Forelimb muscle (tissue), 1 donor: Measurements from ENCODE around the gene HOOK2. TPM values are rescaled to one million over a fixed set of nuclear protein-coding genes. Genes with fewer than 3 reads are reported as not detected.
A peak's percentile ranks its signal among the peaks of the same experiment; 100 is the strongest.
"Not testable (repeated sequence)": the region's sequence is repeated elsewhere in the genome, so short reads cannot be mapped to it uniquely, and the experiment has no call there.

Experiments used
- DNase-seq: peaks from one replicate; pipeline ENCODE4 v3.0.0-alpha.2; 2013; ENCODE audit warnings: low read depth
- polyA plus RNA-seq: library from polyadenylated mRNA; unstranded; fragments of 120-200 nt; gene quantifications from one replicate; pipeline ENCODE4 v1.2.1, GENCODE V29; 2013; ENCODE audit not compliant: insufficient read length

Gene HOOK2
- polyA plus RNA-seq, 1 donor, result 30.9 TPM

- no peak for DNase-seq
These were observed 23.1 kb downstream of the HOOK2 start for GRCh38 chr19:12752056-12752781.

GRCh38 chr19:12751635-12752034, 23.7 kb downstream of the HOOK2 start, which contains the start of gene BEST2:
Gene BEST2, plus strand, starts transcription at chr19:12751791. Its CDS starts 802 bp downstream, at chr19:12752593.
- no peak for DNase-seq

- no peak for DNase-seq
These were observed 24.5 kb downstream of the HOOK2 start for GRCh38 chr19:12750851-12751250.

- no peak for DNase-seq
These were observed 25.3 kb downstream of the HOOK2 start for GRCh38 chr19:12749938-12750521.

GRCh38 chr19:12748489-12748888, 26.9 kb downstream of the HOOK2 start:
- DNase-seq, result no peak

GRCh38 chr19:12745166-12745897, 30.0 kb downstream of the HOOK2 start:
- no peak for DNase-seq

- no peak for DNase-seq
These were observed 37.5 kb downstream of the HOOK2 start for GRCh38 chr19:12737835-12738351.

- DNase-seq, result peak; percentile 95
These were observed 38.1 kb downstream of the HOOK2 start, which contains the start of gene GET3 for GRCh38 chr19:12736995-12737834. Gene GET3, plus strand, starts transcription at chr19:12737497. Its CDS starts 9 bp downstream, at chr19:12737506.

GRCh38 chr19:12733369-12734214, 41.8 kb downstream of the HOOK2 start:
- DNase-seq, result no peak

GRCh38 chr19:12731337-12731736, 44.0 kb downstream of the HOOK2 start:
- no peak for DNase-seq

GRCh38 chr19:12730064-12730463, 45.3 kb downstream of the HOOK2 start:
- DNase-seq, result no peak

- DNase-seq, result no peak
These were observed 47.5 kb downstream of the HOOK2 start for GRCh38 chr19:12727745-12728433.

GRCh38 chr19:12726988-12727316, 48.4 kb downstream of the HOOK2 start:
- no peak for DNase-seq

- DNase-seq, result not testable (repeated sequence)
These were observed 49.7 kb downstream of the HOOK2 start for GRCh38 chr19:12725612-12726011.

GRCh38 chr19:12723641-12724426, 51.5 kb downstream of the HOOK2 start, which contains the start of gene TNPO2:
Gene TNPO2, minus strand, starts transcription at chr19:12723932. Its CDS starts 2,955 bp downstream, at chr19:12720977.
- DNase-seq, result no peak

- DNase-seq, result no peak
These were observed 52.0 kb downstream of the HOOK2 start for GRCh38 chr19:12723381-12723640.

- DNase-seq, result peak; percentile 99
These were observed 52.6 kb downstream of the HOOK2 start for GRCh38 chr19:12722566-12723380.
